ENCODE data around the gene MEN1.

DNA sequence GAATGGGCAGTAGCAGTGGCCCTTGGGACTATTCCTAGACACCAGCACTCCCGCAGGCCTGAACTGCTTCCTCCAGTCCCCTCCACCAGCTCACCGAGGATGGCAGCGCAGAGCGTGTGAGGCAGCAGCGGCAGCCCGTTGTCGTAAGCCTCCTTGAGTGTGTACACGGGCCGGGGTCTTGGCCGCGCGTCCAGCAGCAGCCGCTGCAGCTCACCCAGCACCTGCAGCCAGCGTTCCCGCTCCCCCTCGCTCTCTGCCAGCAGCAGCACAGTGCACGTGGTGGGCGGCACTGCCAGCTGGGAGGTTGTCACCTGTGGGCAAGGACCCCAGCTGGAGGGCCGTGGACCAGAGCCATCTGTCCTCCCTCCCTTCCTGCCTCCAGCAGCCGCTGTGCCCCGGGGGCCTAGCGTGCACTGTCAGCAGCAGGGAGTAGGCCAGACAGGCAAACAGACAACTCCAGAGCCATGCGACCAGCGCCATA is 21.1 kb upstream of the MEN1 start:
- TF ChIP-seq, protein P1, sequence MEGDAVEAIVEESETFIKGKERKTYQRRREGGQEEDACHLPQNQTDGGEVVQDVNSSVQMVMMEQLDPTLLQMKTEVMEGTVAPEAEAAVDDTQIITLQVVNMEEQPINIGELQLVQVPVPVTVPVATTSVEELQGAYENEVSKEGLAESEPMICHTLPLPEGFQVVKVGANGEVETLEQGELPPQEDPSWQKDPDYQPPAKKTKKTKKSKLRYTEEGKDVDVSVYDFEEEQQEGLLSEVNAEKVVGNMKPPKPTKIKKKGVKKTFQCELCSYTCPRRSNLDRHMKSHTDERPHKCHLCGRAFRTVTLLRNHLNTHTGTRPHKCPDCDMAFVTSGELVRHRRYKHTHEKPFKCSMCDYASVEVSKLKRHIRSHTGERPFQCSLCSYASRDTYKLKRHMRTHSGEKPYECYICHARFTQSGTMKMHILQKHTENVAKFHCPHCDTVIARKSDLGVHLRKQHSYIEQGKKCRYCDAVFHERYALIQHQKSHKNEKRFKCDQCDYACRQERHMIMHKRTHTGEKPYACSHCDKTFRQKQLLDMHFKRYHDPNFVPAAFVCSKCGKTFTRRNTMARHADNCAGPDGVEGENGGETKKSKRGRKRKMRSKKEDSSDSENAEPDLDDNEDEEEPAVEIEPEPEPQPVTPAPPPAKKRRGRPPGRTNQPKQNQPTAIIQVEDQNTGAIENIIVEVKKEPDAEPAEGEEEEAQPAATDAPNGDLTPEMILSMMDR (IDR thresholded peaks at IDR 0.05) = no peak
- TF ChIP-seq POLR2A (IDR thresholded peaks at IDR 0.05) = no peak
